ENCODE results near the gene CCDC141. TPM values are rescaled to one million over a fixed set of nuclear protein-coding genes. Genes with fewer than 3 reads are reported as not detected.
"Not testable (repeated sequence)": the region's sequence is repeated elsewhere in the genome, so short reads cannot be mapped to it uniquely, and the experiment has no call there.

Gene CCDC141
- total RNA-seq, 1 donor from 2014 or later = 1.2 TPM

- Mint-ChIP-seq H3K27ac (no peak overlapping the region), H3K9me3 (peaks cover 21% of the 10 kb centered on the region), H3K36me3 (peaks cover 1% of the 10 kb centered on the region), H3K27me3 (ENCODE audit: low read depth) (no peaks in the 10 kb centered on the region), H3K4me3 (no peak overlapping the region), H3K4me1 (no peaks in the 10 kb centered on the region)
- no peak for TF ChIP-seq CTCF (IDR thresholded peaks at IDR 0.05; ENCODE audit: unreplicated experiment)
- DNase-seq (ENCODE audit: low spot score in 2 of 2, unreplicated experiment in 2 of 2) = no peak
Observed at GRCh38 chr2:178997477-178997876, 52.5 kb downstream of the CCDC141 start.

GRCh38 chr2:178997067-178997466 is 52.9 kb downstream of the CCDC141 start:
- Mint-ChIP-seq H3K27ac (no peak overlapping the region), H3K4me3 (no peak overlapping the region), H3K36me3 (peaks cover 1% of the 10 kb centered on the region), H3K9me3 (peaks cover 21% of the 10 kb centered on the region), H3K4me1 (no peaks in the 10 kb centered on the region), H3K27me3 (ENCODE audit: low read depth) (no peaks in the 10 kb centered on the region)
- no peak for TF ChIP-seq CTCF (IDR thresholded peaks at IDR 0.05; ENCODE audit: unreplicated experiment)
- no peak for DNase-seq (ENCODE audit: low spot score in 2 of 2, unreplicated experiment in 2 of 2)

- no peak for TF ChIP-seq CTCF (IDR thresholded peaks at IDR 0.05; ENCODE audit: unreplicated experiment)
- no peak for DNase-seq (ENCODE audit: low spot score in 2 of 2, unreplicated experiment in 2 of 2)
- no peaks in the 10 kb centered on the region for H3K27me3 Mint-ChIP-seq (ENCODE audit: low read depth)
- peaks cover 1% of the 10 kb centered on the region for H3K36me3 Mint-ChIP-seq
- H3K9me3 Mint-ChIP-seq = peaks cover 21% of the 10 kb centered on the region
- no peaks in the 10 kb centered on the region for H3K4me1 Mint-ChIP-seq
- H3K4me3 Mint-ChIP-seq = no peak overlapping the region
- no peak overlapping the region for H3K27ac Mint-ChIP-seq
Observed at GRCh38 chr2:178994264-178994663, 55.7 kb downstream of the CCDC141 start.

- no peaks in the 10 kb centered on the region for H3K27me3 Mint-ChIP-seq (ENCODE audit: low read depth)
- no peaks in the 10 kb centered on the region for H3K4me1 Mint-ChIP-seq
- H3K4me3 Mint-ChIP-seq = no peak overlapping the region
- H3K36me3 Mint-ChIP-seq = peaks cover 1% of the 10 kb centered on the region
- H3K27ac Mint-ChIP-seq = no peak overlapping the region
- TF ChIP-seq CTCF (IDR thresholded peaks at IDR 0.05; ENCODE audit: unreplicated experiment) = no peak
- peaks cover 21% of the 10 kb centered on the region for H3K9me3 Mint-ChIP-seq
- no peak for DNase-seq (ENCODE audit: low spot score in 2 of 2, unreplicated experiment in 2 of 2)
Observed at GRCh38 chr2:178993788-178994187, 56.1 kb downstream of the CCDC141 start.

- H3K4me3 Mint-ChIP-seq; H3K4me1 Mint-ChIP-seq; H3K36me3 Mint-ChIP-seq; H3K27me3 Mint-ChIP-seq (ENCODE audit: low read depth); H3K27ac Mint-ChIP-seq; DNase-seq (ENCODE audit: low spot score in 2 of 2, unreplicated experiment in 2 of 2): not testable (repeated sequence)
- peaks cover 21% of the 10 kb centered on the region for H3K9me3 Mint-ChIP-seq
Observed at GRCh38 chr2:178992719-178993118, 57.2 kb downstream of the CCDC141 start.

- peaks cover 21% of the 10 kb centered on the region for H3K9me3 Mint-ChIP-seq
- H3K27ac Mint-ChIP-seq = no peak overlapping the region
- H3K4me1 Mint-ChIP-seq = no peaks in the 10 kb centered on the region
- no peak for DNase-seq (ENCODE audit: low spot score in 2 of 2, unreplicated experiment in 2 of 2)
- no peaks in the 10 kb centered on the region for H3K27me3 Mint-ChIP-seq (ENCODE audit: low read depth)
- no peak for TF ChIP-seq CTCF (IDR thresholded peaks at IDR 0.05; ENCODE audit: unreplicated experiment)
- H3K4me3 Mint-ChIP-seq = no peak overlapping the region
- H3K36me3 Mint-ChIP-seq = peaks cover 1% of the 10 kb centered on the region
Observed at GRCh38 chr2:178990533-178991241, 59.2 kb downstream of the CCDC141 start.

GRCh38 chr2:178989424-178989823 is 60.5 kb downstream of the CCDC141 start:
- not testable (repeated sequence) for DNase-seq (ENCODE audit: low spot score in 2 of 2, unreplicated experiment in 2 of 2); H3K27me3 Mint-ChIP-seq (ENCODE audit: low read depth); H3K4me1 Mint-ChIP-seq; H3K27ac Mint-ChIP-seq; H3K36me3 Mint-ChIP-seq; H3K4me3 Mint-ChIP-seq
- H3K9me3 Mint-ChIP-seq = peaks cover 11% of the 10 kb centered on the region

- not testable (repeated sequence) for H3K36me3 Mint-ChIP-seq; H3K4me3 Mint-ChIP-seq; H3K9me3 Mint-ChIP-seq; DNase-seq (ENCODE audit: low spot score in 2 of 2, unreplicated experiment in 2 of 2); H3K27me3 Mint-ChIP-seq (ENCODE audit: low read depth); H3K27ac Mint-ChIP-seq; H3K4me1 Mint-ChIP-seq
Observed at GRCh38 chr2:178982652-178983051, 67.3 kb downstream of the CCDC141 start.

Data from mesothelial cell of epicardium (in vitro differentiated cells).